Gastrocnemius medialis (tissue), 4 donors: ENCODE measurements around the gene ID3. TPM values are rescaled to one million over a fixed set of nuclear protein-coding genes. Genes with fewer than 3 reads are reported as not detected.

ENCODE experiments used
- ATAC-seq, 2 donors: fragments of 150-250 bp; one replicate each; pipeline ENCODE4 v1.9.1; 2016
- DNase-seq, 2 donors: peaks; one replicate each; pipeline ENCODE4 v3.0.0-alpha.2; 2019
- H3K27ac ChIP-seq, 4 donors: fragments of 200-600 bp; sonication (generic); 1 replicate in 1 of 4; 2 replicates in 3 of 4; pipeline ENCODE4 v1.5.1; 2016 to 2018; ENCODE audit warnings: mild to moderate bottlenecking in 2 of 4, moderate library complexity in 1 of 4
- H3K27me3 ChIP-seq, 3 donors: fragments of 200-600 bp; sonication (generic) in 2 of 3; 1 replicate in 1 of 3; 2 replicates in 2 of 3; pipeline versions ENCODE4 v1.5.1 to v1.6.0; 2016 to 2019; ENCODE audit warnings: mild to moderate bottlenecking in 1 of 3, moderate library complexity in 1 of 3
- H3K36me3 ChIP-seq, 2 donors: fragments of 200-600 bp; sonication (generic) in 1 of 2; one replicate each; pipeline ENCODE4 v1.5.1; 2017 to 2018
- H3K4me1 ChIP-seq, 2 donors: fragments of 200-600 bp; sonication (generic) in 1 of 2; one replicate each; pipeline ENCODE4 v1.5.1; 2016 to 2017; ENCODE audit warnings: mild to moderate bottlenecking in 2 of 2
- H3K4me3 ChIP-seq, 4 donors: fragments of 200-600 bp; sonication (generic) in 3 of 4; 1 replicate in 1 of 4; 2 replicates in 3 of 4; pipeline ENCODE4 v1.5.1; 2016 to 2019; ENCODE audit warnings: mild to moderate bottlenecking in 2 of 4
- H3K9me3 ChIP-seq, 3 donors: fragments of 200-600 bp; sonication (generic) in 2 of 3; 1 replicate in 1 of 3; 2 replicates in 2 of 3; pipeline ENCODE4 v1.5.1; 2016 to 2019
- CTCF ChIP-seq, 5 experiments: fragments of 450-650 bp in 3 of 5; fragments of 200-600 bp in 2 of 5; sonication (generic) in 2 of 5; IDR thresholded peaks in 4 of 5; conservative IDR thresholded peaks in 1 of 5; 1 replicate in 4 of 5; 2 replicates in 1 of 5; pipeline ENCODE4 v1.5.1; 2016 to 2019; ENCODE audit warnings: antibody characterized with exemption in 5 of 5, mild to moderate bottlenecking in 3 of 5, moderate library complexity in 3 of 5
- POLR2A ChIP-seq, 2 donors: fragments of 450-650 bp; IDR thresholded peaks; one replicate each; pipeline ENCODE4 v1.6.1; 2017; ENCODE audit warnings: antibody characterized with exemption in 2 of 2, mild to moderate bottlenecking in 2 of 2, moderate library complexity in 2 of 2
- in situ Hi-C, 4 donors: fragments of 200-750 bp; cut with MboI; loops; one replicate each; pipeline versions ENCODE4 v1.15.0 to v1.8.0; 2017; ENCODE audit warnings: low sequenced_read_pairs in 4 of 4
- intact Hi-C: fragments of 100-400 bp; cut with DNase I; formaldehyde crosslinking; loops from one replicate; pipeline ENCODE4 v1.15.1; 2023; ENCODE audit warnings: low total_unique reads
- total RNA-seq, 4 donors: library from RNA; depleted of rRNA; stranded (reverse); fragments of >200 nt; gene quantifications; one replicate each; pipeline versions ENCODE4 v1.1.0 to v1.2.3, GENCODE V29; 2016

ID3 gene
- total RNA-seq, 4 donors from 2014 or later = 67.9 to 124 (median 83.0) TPM

GRCh38 chr1:23521588-23521987, 37.7 kb downstream of the ID3 start:
- ATAC-seq = no peak
- no peak for TF ChIP-seq POLR2A (IDR thresholded peaks at IDR 0.05)
- no peak for DNase-seq
- intact Hi-C loops (no loop called here), in situ Hi-C loops (no loop called here)
- Histone ChIP-seq H3K27me3 (no peaks in the 10 kb centered on the region), H3K36me3 (no peaks in the 10 kb centered on the region), H3K4me3 (no peak overlapping the region), H3K27ac (no peak overlapping the region), H3K4me1 (no peaks in the 10 kb centered on the region), H3K9me3 (no peaks in the 10 kb centered on the region)

- no peak for ATAC-seq
- TF ChIP-seq CTCF (IDR thresholded peaks at IDR 0.05 in 4 of 5, conservative IDR thresholded peaks at IDR 0.05 in 1 of 5) = no peak
- no peak for TF ChIP-seq POLR2A (IDR thresholded peaks at IDR 0.05)
- Histone ChIP-seq H3K27me3 (no peaks in the 10 kb centered on the region), H3K9me3 (no peaks in the 10 kb centered on the region), H3K4me1 (no peaks in the 10 kb centered on the region), H3K27ac (no peak overlapping the region), H3K4me3 (no peak overlapping the region), H3K36me3 (no peaks in the 10 kb centered on the region)
- in situ Hi-C loops (no loop called here), intact Hi-C loops (no loop called here)
- no peak for DNase-seq
These were observed 41.7 kb downstream of the ID3 start for GRCh38 chr1:23517581-23517980.

GRCh38 chr1:23515905-23516304, 43.4 kb downstream of the ID3 start:
- in situ Hi-C loops (no loop called here), intact Hi-C loops (no loop called here)
- no peak for TF ChIP-seq CTCF (IDR thresholded peaks at IDR 0.05 in 4 of 5, conservative IDR thresholded peaks at IDR 0.05 in 1 of 5)
- Histone ChIP-seq H3K4me1 (no peaks in the 10 kb centered on the region), H3K27me3 (no peaks in the 10 kb centered on the region), H3K36me3 (no peaks in the 10 kb centered on the region), H3K4me3 (no peak overlapping the region), H3K27ac (no peak overlapping the region), H3K9me3 (no peaks in the 10 kb centered on the region)
- no peak for ATAC-seq
- no peak for DNase-seq

GRCh38 chr1:23514111-23514679, 45.1 kb downstream of the ID3 start:
- no peaks in the 10 kb centered on the region for H3K27me3 ChIP-seq
- no peak for DNase-seq
- in situ Hi-C loops = no loop called here

GRCh38 chr1:23509896-23510295, 49.4 kb downstream of the ID3 start:
- H3K9me3 ChIP-seq = no peaks in the 10 kb centered on the region
- intact Hi-C loops = no loop called here
- H3K36me3 ChIP-seq = no peaks in the 10 kb centered on the region
- ATAC-seq = no peak
- H3K27me3 ChIP-seq = no peaks in the 10 kb centered on the region
- no peaks in the 10 kb centered on the region for H3K4me1 ChIP-seq
- no peak overlapping the region for H3K4me3 ChIP-seq
- DNase-seq = no peak
- in situ Hi-C loops = no loop called here
- TF ChIP-seq CTCF (IDR thresholded peaks at IDR 0.05 in 4 of 5, conservative IDR thresholded peaks at IDR 0.05 in 1 of 5) (no peak), POLR2A (IDR thresholded peaks at IDR 0.05) (no peak)
- no peak overlapping the region for H3K27ac ChIP-seq

More at GRCh38 chr1:23514111-23514679, 45.1 kb downstream of the ID3 start:
- no peaks in the 10 kb centered on the region for H3K4me1 ChIP-seq
- no peak for TF ChIP-seq POLR2A (IDR thresholded peaks at IDR 0.05)
- ATAC-seq = no peak
- H3K4me3 ChIP-seq = no peak overlapping the region
- H3K36me3 ChIP-seq = no peaks in the 10 kb centered on the region
- intact Hi-C loops = no loop called here
- H3K9me3 ChIP-seq = no peaks in the 10 kb centered on the region
- H3K27ac ChIP-seq = no peak overlapping the region

Other genes with a start within 250 kb of the ID3 start
- gene HNRNPR, start 215.2 kb downstream of the ID3 start, total RNA-seq = 10 to 100 TPM; 36.5 to 56.3 (median 44.5) TPM
- gene ZNF436, start 189.7 kb downstream of the ID3 start, total RNA-seq = 1 to 10 TPM; 6.0 to 7.1 (median 6.8) TPM
- gene TCEA3, start 134.8 kb downstream of the ID3 start, total RNA-seq = 100 to 1,000 TPM; 128 to 242 (median 179) TPM
- 100 to 1,000 TPM in 2 of 4 donors, 10 to 100 TPM in 2; 55.5 to 129 (median 93.2) TPM for gene ASAP3, start 75.3 kb downstream of the ID3 start, total RNA-seq
- under 1 TPM in 1 of 4 donors, not detected in 3; 0.40 TPM for gene E2F2, start 28.3 kb downstream of the ID3 start, total RNA-seq
- 100 to 1,000 TPM; 302 to 593 (median 504) TPM for gene RPL11, start 132.3 kb upstream of the ID3 start, total RNA-seq
- gene ELOA, start 184.0 kb upstream of the ID3 start, total RNA-seq = 10 to 100 TPM; 44.7 to 73.0 (median 59.0) TPM
- 100 to 1,000 TPM in 1 of 4 donors, 10 to 100 TPM in 3; 79.9 to 104 (median 90.3) TPM for gene PITHD1, start 218.9 kb upstream of the ID3 start, total RNA-seq
- 10 to 100 TPM; 35.3 to 40.9 (median 36.7) TPM for gene LYPLA2, start 231.6 kb upstream of the ID3 start, total RNA-seq
- 1 to 10 TPM; 2.9 to 5.7 (median 4.1) TPM for gene GALE, start 241.3 kb upstream of the ID3 start, total RNA-seq